Measurements from ENCODE around the gene KIAA0232. TPM values are rescaled to one million over a fixed set of nuclear protein-coding genes. Genes with fewer than 3 reads are reported as not detected.
"Not testable (repeated sequence)": the region's sequence is repeated elsewhere in the genome, so short reads cannot be mapped to it uniquely, and the experiment has no call there.

The KIAA0232 gene
- total RNA-seq, 2 experiments from 2014 or later: 13.5 to 14.4 TPM

DNA sequence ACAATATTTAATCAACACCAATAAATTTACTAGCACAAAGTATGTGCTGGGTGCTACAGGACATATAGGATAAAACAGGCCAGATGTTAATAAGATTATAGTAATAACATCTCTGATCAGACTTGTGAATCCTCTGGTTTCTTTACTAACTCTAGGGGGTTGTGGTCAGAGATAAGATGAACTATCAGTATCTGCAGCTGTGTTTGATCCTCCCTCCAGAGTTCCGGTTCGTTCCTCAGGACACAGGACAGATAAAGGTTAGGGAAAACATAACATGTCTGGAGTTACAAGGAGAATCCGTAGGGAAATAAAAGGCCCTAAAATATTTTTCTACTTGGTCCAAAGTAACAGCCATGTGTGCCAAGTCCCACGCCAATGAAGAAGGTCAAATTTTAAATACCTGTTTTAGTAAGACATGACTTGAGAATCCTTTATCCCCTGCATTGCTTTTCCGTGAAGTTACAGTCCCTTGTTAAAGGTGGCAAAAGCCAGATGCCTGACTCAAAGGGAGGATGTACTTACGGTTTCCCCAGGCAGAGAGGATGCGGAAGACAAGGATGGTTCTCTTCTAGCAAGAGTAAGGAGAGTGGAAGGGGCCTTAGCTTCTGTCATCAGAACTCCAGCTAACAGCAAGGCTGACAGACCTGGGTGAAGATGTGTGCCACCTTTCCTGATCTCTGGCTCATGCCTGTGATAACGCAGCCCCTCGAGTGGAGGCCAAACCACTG, 44.4 kb downstream of the KIAA0232 start:
- CTCF ChIA-PET: no interaction called here
- intact Hi-C loops (cut with micrococcal nuclease): no loop called here
- no peaks in the 10 kb centered on the region for H3K27me3 Mint-ChIP-seq (ENCODE audit: low read depth)
- H3K4me3 Mint-ChIP-seq: no peak overlapping the region
- no peaks in the 10 kb centered on the region for H3K9me3 Mint-ChIP-seq
- H3K27ac Mint-ChIP-seq: no peak overlapping the region
- peaks cover 24% of the 10 kb centered on the region for H3K36me3 Mint-ChIP-seq (ENCODE audit: low read depth)
- DNase-seq: no peak
- peaks cover 18% of the 10 kb centered on the region for H3K4me1 Mint-ChIP-seq (ENCODE audit: low read depth)

GRCh38 chr4:6829086-6829485, 46.6 kb downstream of the KIAA0232 start:
- intact Hi-C loops (cut with micrococcal nuclease): no loop called here
- DNase-seq: no peak
- H3K4me3 Mint-ChIP-seq: no peak overlapping the region
- H3K36me3 Mint-ChIP-seq (ENCODE audit: low read depth): peaks cover 28% of the 10 kb centered on the region
- H3K9me3 Mint-ChIP-seq: no peaks in the 10 kb centered on the region
- CTCF ChIA-PET: interaction anchor here (0.7 kb wide), 1 partner anchor 109 kb away, joined by 5 read pairs; no protein-coding TSS in a partner anchor
- H3K27me3 Mint-ChIP-seq (ENCODE audit: low read depth): no peaks in the 10 kb centered on the region
- H3K4me1 Mint-ChIP-seq (ENCODE audit: low read depth): peaks cover 17% of the 10 kb centered on the region
- H3K27ac Mint-ChIP-seq: no peak overlapping the region

GRCh38 chr4:6834867-6835266, 52.3 kb downstream of the KIAA0232 start:
- no peak overlapping the region for H3K4me3 Mint-ChIP-seq
- no peak for DNase-seq
- H3K36me3 Mint-ChIP-seq (ENCODE audit: low read depth): peaks cover 26% of the 10 kb centered on the region
- no peaks in the 10 kb centered on the region for H3K9me3 Mint-ChIP-seq
- H3K27me3 Mint-ChIP-seq (ENCODE audit: low read depth): no peaks in the 10 kb centered on the region
- H3K4me1 Mint-ChIP-seq (ENCODE audit: low read depth): peaks cover 2% of the 10 kb centered on the region
- H3K27ac Mint-ChIP-seq: no peak overlapping the region
- CTCF ChIA-PET: interaction anchor here (0.7 kb wide), 1 partner anchor 39 kb away, joined by 3 read pairs; no protein-coding TSS in a partner anchor
- intact Hi-C loops (cut with micrococcal nuclease): no loop called here

DNA sequence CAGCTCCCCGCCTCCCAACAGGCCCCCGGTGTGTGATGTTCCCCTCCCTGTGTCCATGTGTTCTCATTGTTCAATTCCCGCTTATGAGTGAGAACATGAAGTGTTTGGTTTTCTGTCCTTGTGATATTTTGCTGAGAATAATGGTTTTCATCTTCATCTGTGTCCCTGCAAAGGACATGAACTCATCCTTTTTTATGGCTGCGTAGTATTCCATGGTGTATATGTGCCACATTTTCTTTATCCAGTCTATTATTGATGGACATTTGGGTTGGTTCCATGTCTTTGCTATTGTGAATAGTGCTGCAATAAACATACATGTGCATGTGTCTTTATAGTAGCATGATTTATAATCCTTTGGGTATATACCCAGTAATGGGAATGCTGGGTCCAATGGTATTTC, 53.1 kb downstream of the KIAA0232 start:
- H3K27me3 Mint-ChIP-seq (ENCODE audit: low read depth); intact Hi-C loops (cut with micrococcal nuclease); H3K4me3 Mint-ChIP-seq; H3K27ac Mint-ChIP-seq; H3K4me1 Mint-ChIP-seq (ENCODE audit: low read depth); DNase-seq; H3K9me3 Mint-ChIP-seq: not testable (repeated sequence)
- CTCF ChIA-PET: interaction anchor here (0.7 kb wide), 1 partner anchor 38 kb away, joined by 3 read pairs; no protein-coding TSS in a partner anchor
- H3K36me3 Mint-ChIP-seq (ENCODE audit: low read depth): peaks cover 26% of the 10 kb centered on the region

- H3K4me3 Mint-ChIP-seq; CTCF ChIA-PET; DNase-seq; H3K27me3 Mint-ChIP-seq (ENCODE audit: low read depth); intact Hi-C loops (cut with micrococcal nuclease); H3K4me1 Mint-ChIP-seq (ENCODE audit: low read depth); H3K9me3 Mint-ChIP-seq; H3K27ac Mint-ChIP-seq: not testable (repeated sequence)
- H3K36me3 Mint-ChIP-seq (ENCODE audit: low read depth): peaks cover 21% of the 10 kb centered on the region
These were observed 54.6 kb downstream of the KIAA0232 start for GRCh38 chr4:6837106-6837505.

DNA sequence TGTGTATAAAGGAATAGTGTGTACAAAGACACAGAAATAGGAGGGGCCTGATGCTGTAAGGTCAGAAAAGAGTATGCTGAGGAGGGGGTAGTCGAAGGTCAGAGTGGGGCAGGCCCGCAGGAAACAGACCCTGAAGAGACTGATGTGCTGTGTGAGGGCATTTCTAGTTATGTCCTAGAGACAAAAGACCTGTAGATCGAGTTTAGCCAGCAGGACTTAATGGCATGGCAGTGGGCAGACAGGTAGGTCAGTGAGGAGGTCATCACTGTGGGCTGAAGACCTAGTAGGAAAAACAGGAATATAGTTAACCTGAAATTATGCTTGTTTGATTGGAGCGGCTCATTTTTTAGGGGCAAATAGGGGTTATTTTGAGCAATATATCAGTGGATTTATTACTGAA, 57.1 kb downstream of the KIAA0232 start:
- CTCF ChIA-PET: no interaction called here
- no peak overlapping the region for H3K4me3 Mint-ChIP-seq
- H3K36me3 Mint-ChIP-seq (ENCODE audit: low read depth): peaks cover 26% of the 10 kb centered on the region
- no peaks in the 10 kb centered on the region for H3K9me3 Mint-ChIP-seq
- H3K27me3 Mint-ChIP-seq (ENCODE audit: low read depth): no peaks in the 10 kb centered on the region
- no peak overlapping the region for H3K27ac Mint-ChIP-seq
- intact Hi-C loops (cut with micrococcal nuclease): no loop called here
- no peak for DNase-seq
- H3K4me1 Mint-ChIP-seq (ENCODE audit: low read depth): peaks cover 2% of the 10 kb centered on the region

- peaks cover 2% of the 10 kb centered on the region for H3K4me1 Mint-ChIP-seq (ENCODE audit: low read depth)
- H3K27me3 Mint-ChIP-seq (ENCODE audit: low read depth): no peaks in the 10 kb centered on the region
- H3K27ac Mint-ChIP-seq: no peak overlapping the region
- H3K9me3 Mint-ChIP-seq: no peaks in the 10 kb centered on the region
- DNase-seq: no peak
- CTCF ChIA-PET: no interaction called here
- intact Hi-C loops (cut with micrococcal nuclease): no loop called here
- H3K4me3 Mint-ChIP-seq: no peak overlapping the region
- peaks cover 25% of the 10 kb centered on the region for H3K36me3 Mint-ChIP-seq (ENCODE audit: low read depth)
These were observed 57.8 kb downstream of the KIAA0232 start for GRCh38 chr4:6840062-6840976.

DNA sequence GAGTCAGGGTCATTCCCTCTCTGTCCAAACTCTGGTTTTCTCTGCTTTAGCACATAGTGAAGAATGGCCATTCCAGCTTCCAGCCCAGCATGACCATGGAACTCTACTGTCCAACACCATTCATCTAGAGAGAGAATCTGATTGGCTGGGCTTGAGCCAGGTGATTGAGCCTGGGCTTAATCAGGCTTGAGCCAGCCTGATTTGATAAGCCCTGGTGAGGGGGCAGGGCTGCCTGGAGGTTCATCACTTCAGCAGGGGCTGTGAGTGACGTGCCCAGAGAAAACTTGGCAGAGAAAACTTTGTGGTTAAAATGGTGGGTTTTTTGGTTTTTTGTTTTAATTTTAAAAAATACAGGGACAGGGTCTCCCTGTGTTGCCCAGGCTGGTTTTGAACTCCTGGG, 62.5 kb downstream of the KIAA0232 start:
- CTCF ChIA-PET: interaction anchor here (1.0 to 1.2 kb wide), 2 partner anchors 29 to 41 kb away, joined by 3 to 6 read pairs; no protein-coding TSS in a partner anchor
- Mint-ChIP-seq H3K4me1 (ENCODE audit: low read depth) (peaks cover 7% of the 10 kb centered on the region), H3K27me3 (ENCODE audit: low read depth) (no peaks in the 10 kb centered on the region), H3K36me3 (ENCODE audit: low read depth) (peaks cover 28% of the 10 kb centered on the region), H3K4me3 (no peak overlapping the region), H3K9me3 (no peaks in the 10 kb centered on the region), H3K27ac (no peak overlapping the region)
- no peak for DNase-seq
- intact Hi-C loops (cut with micrococcal nuclease): no loop called here

DNA sequence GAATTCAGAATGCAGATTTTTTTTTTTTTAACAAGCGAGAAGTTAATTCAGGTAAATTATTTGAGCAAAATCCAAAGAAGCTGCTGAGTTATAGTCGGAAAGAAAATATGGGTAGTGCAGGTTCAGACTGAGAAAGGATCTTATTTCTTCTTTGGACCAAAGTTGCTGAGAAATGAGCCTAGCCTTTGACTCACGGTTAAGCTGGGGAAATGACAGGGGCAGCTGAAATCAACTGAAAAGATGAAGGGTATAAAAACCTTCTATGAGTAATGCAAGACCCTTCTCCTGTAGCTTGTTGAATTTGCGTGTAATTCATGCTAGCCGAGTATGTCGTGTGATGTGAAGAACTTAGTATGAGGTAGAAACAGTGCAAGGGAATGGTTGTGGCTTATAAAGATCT, 63.0 kb downstream of the KIAA0232 start:
- peaks cover 33% of the 10 kb centered on the region for H3K36me3 Mint-ChIP-seq (ENCODE audit: low read depth)
- DNase-seq: no peak
- peaks cover 7% of the 10 kb centered on the region for H3K4me1 Mint-ChIP-seq (ENCODE audit: low read depth)
- CTCF ChIA-PET: interaction anchor here (1.0 to 1.4 kb wide), 2 partner anchors 12 to 41 kb away, joined by 3 read pairs; no protein-coding TSS in a partner anchor
- intact Hi-C loops (cut with micrococcal nuclease): no loop called here
- H3K4me3 Mint-ChIP-seq: no peak overlapping the region
- no peaks in the 10 kb centered on the region for H3K27me3 Mint-ChIP-seq (ENCODE audit: low read depth)
- no peak overlapping the region for H3K27ac Mint-ChIP-seq
- H3K9me3 Mint-ChIP-seq: no peaks in the 10 kb centered on the region

DNA sequence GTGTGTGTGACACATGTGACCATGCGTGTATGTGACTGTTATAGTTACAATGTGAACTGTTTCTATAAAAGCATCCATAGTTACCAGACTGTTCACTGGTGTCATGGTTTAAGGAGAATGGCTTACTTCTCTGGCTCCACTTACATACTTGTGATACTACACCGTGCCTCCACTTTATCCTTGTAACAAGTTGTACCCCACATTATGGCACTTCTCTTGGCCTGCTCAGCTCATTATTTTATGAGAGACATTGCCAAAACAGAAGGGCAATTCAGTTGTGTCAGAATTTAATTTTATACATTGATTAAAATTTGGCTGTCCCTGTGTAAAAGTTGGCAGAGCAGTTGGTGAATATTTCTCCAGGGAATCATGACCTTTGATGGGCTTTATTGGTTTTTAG, 64.7 kb downstream of the KIAA0232 start:
- intact Hi-C loops (cut with micrococcal nuclease): no loop called here

GRCh38 chr4:6848717-6849305, 66.3 kb downstream of the KIAA0232 start:
- H3K27ac Mint-ChIP-seq: no peak overlapping the region
- H3K36me3 Mint-ChIP-seq (ENCODE audit: low read depth): peaks cover 55% of the 10 kb centered on the region
- H3K4me1 Mint-ChIP-seq (ENCODE audit: low read depth): peaks cover 11% of the 10 kb centered on the region
- H3K27me3 Mint-ChIP-seq (ENCODE audit: low read depth): no peaks in the 10 kb centered on the region
- intact Hi-C loops (cut with micrococcal nuclease): no loop called here
- H3K4me3 Mint-ChIP-seq: no peak overlapping the region
- CTCF ChIA-PET: interaction anchor here (0.6 kb wide), 1 partner anchor 47 kb away, joined by 3 read pairs; no protein-coding TSS in a partner anchor
- peaks cover 12% of the 10 kb centered on the region for H3K9me3 Mint-ChIP-seq
- no peak for DNase-seq

More for the DNA sequence above, 64.7 kb downstream of the KIAA0232 start:
- H3K4me1 Mint-ChIP-seq (ENCODE audit: low read depth): peaks cover 7% of the 10 kb centered on the region
- H3K4me3 Mint-ChIP-seq: no peak overlapping the region
- H3K36me3 Mint-ChIP-seq (ENCODE audit: low read depth): peaks cover 47% of the 10 kb centered on the region
- no peak for DNase-seq
- no peak overlapping the region for H3K27ac Mint-ChIP-seq
- H3K9me3 Mint-ChIP-seq: peaks cover 4% of the 10 kb centered on the region
- no peaks in the 10 kb centered on the region for H3K27me3 Mint-ChIP-seq (ENCODE audit: low read depth)
- CTCF ChIA-PET: interaction anchor here (0.6 kb wide), 1 partner anchor 180 kb away, joined by 3 read pairs; no protein-coding TSS in a partner anchor

GRCh38 chr4:6849691-6850090, 67.2 kb downstream of the KIAA0232 start:
- DNase-seq: no peak
- Mint-ChIP-seq H3K27ac (no peak overlapping the region), H3K4me1 (ENCODE audit: low read depth) (peaks cover 12% of the 10 kb centered on the region), H3K4me3 (no peak overlapping the region), H3K36me3 (ENCODE audit: low read depth) (peaks cover 49% of the 10 kb centered on the region), H3K27me3 (ENCODE audit: low read depth) (no peaks in the 10 kb centered on the region), H3K9me3 (peaks cover 12% of the 10 kb centered on the region)
- intact Hi-C loops (cut with micrococcal nuclease): no loop called here
- CTCF ChIA-PET: no interaction called here
